GM23338 (cell line): ENCODE data around the gene PPL. TPM values are rescaled to one million over a fixed set of nuclear protein-coding genes. Genes with fewer than 3 reads are reported as not detected.

Source experiments
- ATAC-seq: fragments of 200-7000 bp; cut with Tn5 transposase; 3 replicates; pipeline ENCODE4 v1.9.1; 2020
- DNase-seq: peaks from one replicate; pipeline ENCODE4 v3.0.0-alpha.2; 2015; ENCODE audit warnings: low spot score
- H2AFZ ChIP-seq: fragments of 200-600 bp; sonication (generic); 2 replicates; pipeline ENCODE4 v1.8.0; 2016; ENCODE audit warnings: antibody characterized with exemption, mild to moderate bottlenecking, moderate library complexity
- H3F3A ChIP-seq: fragments of 200-600 bp; sonication (generic); replicated peaks from 2 replicates; pipeline ENCODE4 v1.8.0; 2017; ENCODE audit warnings: antibody characterized with exemption, mixed run types, low read depth
- H3K27ac ChIP-seq: fragments of 200-600 bp; sonication (generic); 2 replicates; pipeline ENCODE4 v1.6.1; 2016; ENCODE audit warnings: low read depth
- H3K27me3 ChIP-seq: fragments of 200-600 bp; sonication (generic); 2 replicates; pipeline ENCODE4 v1.8.0; 2016; ENCODE audit warnings: mild to moderate bottlenecking, mixed run types, moderate library complexity; ENCODE audit not compliant: insufficient read depth
- H3K36me3 ChIP-seq: fragments of 200-600 bp; sonication (generic); 2 replicates; pipeline ENCODE4 v1.8.0; 2016; ENCODE audit warnings: mild to moderate bottlenecking; ENCODE audit not compliant: insufficient read depth
- H3K4me1 ChIP-seq: fragments of 200-600 bp; sonication (generic); 2 replicates; pipeline ENCODE4 v1.8.0; 2016; ENCODE audit warnings: mild to moderate bottlenecking, moderate library complexity; ENCODE audit not compliant: insufficient read depth
- H3K4me2 ChIP-seq: fragments of 200-600 bp; sonication (generic); 2 replicates; pipeline ENCODE4 v1.7.1; 2017; ENCODE audit warnings: mixed run types
- H3K4me3 ChIP-seq: fragments of 200-600 bp; sonication (generic); 2 replicates; pipeline ENCODE4 v1.6.1; 2016; ENCODE audit warnings: mixed run types
- H3K79me2 ChIP-seq: fragments of 200-600 bp; sonication (generic); replicated peaks from 2 replicates; pipeline ENCODE4 v1.8.0; 2017; ENCODE audit warnings: mild to moderate bottlenecking; ENCODE audit not compliant: insufficient read depth
- H3K9me2 ChIP-seq: fragments of 200-600 bp; sonication (generic); 2 replicates; pipeline ENCODE4 v1.8.0; 2017; ENCODE audit not compliant: insufficient read depth
- H4K20me1 ChIP-seq: fragments of 200-600 bp; sonication (generic); replicated peaks from 2 replicates; pipeline ENCODE4 v1.8.0; 2017; ENCODE audit warnings: mild to moderate bottlenecking; ENCODE audit not compliant: insufficient read depth
- H3K27ac Mint-ChIP-seq: 2 replicates; pipeline ENCODE4 v1.8.0; 2020; ENCODE audit warnings: inconsistent platforms, mild to moderate bottlenecking, moderate library complexity, mixed read lengths
- H3K27me3 Mint-ChIP-seq: 3 replicates; pipeline ENCODE4 v1.8.0; 2022; ENCODE audit warnings: low read depth, mild to moderate bottlenecking, moderate library complexity, mixed read lengths, inconsistent platforms; ENCODE audit not compliant: insufficient read depth, poor library complexity
- H3K36me3 Mint-ChIP-seq: 3 replicates; pipeline ENCODE4 v1.8.0; 2021; ENCODE audit warnings: low read depth, mild to moderate bottlenecking, inconsistent platforms, moderate library complexity, mixed read lengths
- H3K4me1 Mint-ChIP-seq: 3 replicates; pipeline ENCODE4 v1.8.0; 2020; ENCODE audit warnings: mild to moderate bottlenecking, inconsistent platforms, mixed read lengths
- H3K4me3 Mint-ChIP-seq: 3 replicates; pipeline ENCODE4 v1.8.0; 2021; ENCODE audit warnings: moderate library complexity, mild to moderate bottlenecking, inconsistent platforms, mixed read lengths
- H3K9me3 Mint-ChIP-seq: 3 replicates; pipeline ENCODE4 v1.8.0; 2020; ENCODE audit warnings: moderate library complexity, mild to moderate bottlenecking, inconsistent platforms, mixed read lengths
- CREB1 ChIP-seq: fragments of 250-450 bp; sonication (Bioruptor Pico); IDR thresholded peaks from 2 replicates; pipeline ENCODE4 v1.5.0; 2020; ENCODE audit warnings: low read depth, mild to moderate bottlenecking, moderate library complexity
- EZH2 ChIP-seq: fragments of 200-600 bp; sonication (generic); IDR thresholded peaks from one replicate; pipeline ENCODE4 v1.8.0; 2017; ENCODE audit warnings: antibody characterized with exemption, mild to moderate bottlenecking, low read depth; ENCODE audit not compliant: unreplicated experiment
- EZH2phosphoT487 ChIP-seq: fragments of 200-600 bp; sonication (generic); IDR thresholded peaks from one replicate; pipeline ENCODE4 v1.8.1; 2018; ENCODE audit warnings: antibody characterized with exemption; ENCODE audit not compliant: unreplicated experiment
- JUNB ChIP-seq: IDR thresholded peaks from one replicate; pipeline ENCODE4 v1.6.1; 2016; ENCODE audit warnings: antibody characterized with exemption; ENCODE audit not compliant: unreplicated experiment
- NANOG ChIP-seq: IDR thresholded peaks from 2 replicates; pipeline ENCODE4 v1.6.1; 2016; ENCODE audit warnings: antibody characterized with exemption, borderline replicate concordance
- STAT1 ChIP-seq: IDR thresholded peaks from one replicate; pipeline ENCODE4 v1.6.1; 2016; ENCODE audit warnings: antibody characterized with exemption; ENCODE audit not compliant: unreplicated experiment
- ZNF331 ChIP-seq: fragments of 250-450 bp; sonication (Bioruptor Pico); IDR thresholded peaks from 2 replicates; pipeline ENCODE4 v1.5.0; 2020; ENCODE audit warnings: low read depth, mild to moderate bottlenecking, moderate library complexity
- polyA plus RNA-seq: library from polyadenylated mRNA; unstranded; fragments of >200 nt; fragmentation: Nextera tagmentation; extraction: Ambion mirVana; gene quantifications from 2 replicates; pipeline ENCODE4 v1.2.1, GENCODE V29; 2016
- total RNA-seq: library from RNA; depleted of rRNA; stranded (reverse); fragments of >200 nt; shearing (Covaris generic); gene quantifications from 2 replicates; pipeline ENCODE4 v1.2.3, GENCODE V29; 2014
- TF ChIP-seq, protein P1 (sequence below): IDR thresholded peaks from one replicate; pipeline ENCODE4 v1.6.1; 2018; ENCODE audit warnings: antibody characterized with exemption; ENCODE audit not compliant: unreplicated experiment
- TF ChIP-seq, protein P2 (sequence below), 2 experiments: fragments of 200-600 bp in 1 of 2; sonication (generic) in 1 of 2; conservative IDR thresholded peaks; 2 replicates each; pipeline versions ENCODE4 v1.5.1 to v1.6.1; 2016 to 2017; ENCODE audit warnings: antibody characterized with exemption in 2 of 2, low read depth in 2 of 2, mild to moderate bottlenecking in 2 of 2, moderate library complexity in 1 of 2
- TF ChIP-seq, protein P3 (sequence below): fragments of 250-450 bp; sonication (Bioruptor Pico); IDR thresholded peaks from 2 replicates; pipeline ENCODE4 v1.5.0; 2020; ENCODE audit warnings: mild to moderate bottlenecking, moderate library complexity

PPL gene
- total and polyA plus RNA-seq, 2 experiments from 2014 or later: 10.6 to 31.7 TPM

DNA sequence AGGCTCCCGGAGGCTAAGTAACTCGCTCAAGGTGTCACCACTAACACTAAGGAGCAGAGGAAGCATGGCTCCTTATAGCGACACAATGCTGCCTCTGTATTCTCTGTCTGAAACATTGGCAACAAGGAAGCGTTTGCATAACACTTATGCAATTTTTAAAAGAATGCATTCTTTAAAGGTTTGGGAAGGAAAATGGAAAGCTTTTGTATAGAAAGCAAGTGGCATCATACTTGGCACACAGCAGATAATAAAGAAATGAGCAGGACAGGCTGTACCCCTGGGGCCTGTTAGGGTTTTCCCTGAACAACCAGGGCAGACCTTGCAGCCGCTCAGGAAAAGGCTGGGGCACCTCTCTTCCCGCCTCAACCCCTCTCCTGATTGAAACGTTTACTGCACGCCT, 36.9 kb downstream of the PPL start:
- Histone ChIP-seq H3K4me1 (no peaks in the 10 kb centered on the region), H3K9me2 (no peaks in the 10 kb centered on the region), H4K20me1 (no peaks in the 10 kb centered on the region), H3K4me3 (no peak overlapping the region), H3K27ac (no peak overlapping the region), H2AFZ (no peak overlapping the region), H3K27me3 (no peaks in the 10 kb centered on the region), H3K4me2 (no peak overlapping the region), H3F3A (no peaks in the 10 kb centered on the region), H3K79me2 (no peaks in the 10 kb centered on the region), H3K36me3 (no peaks in the 10 kb centered on the region)
- TF ChIP-seq EZH2phosphoT487 (no peak), STAT1 (no peak), NANOG (no peak), JUNB (no peak), EZH2 (no peak), CREB1 (no peak), ZNF331 (no peak)
- TF ChIP-seq, protein P1, sequence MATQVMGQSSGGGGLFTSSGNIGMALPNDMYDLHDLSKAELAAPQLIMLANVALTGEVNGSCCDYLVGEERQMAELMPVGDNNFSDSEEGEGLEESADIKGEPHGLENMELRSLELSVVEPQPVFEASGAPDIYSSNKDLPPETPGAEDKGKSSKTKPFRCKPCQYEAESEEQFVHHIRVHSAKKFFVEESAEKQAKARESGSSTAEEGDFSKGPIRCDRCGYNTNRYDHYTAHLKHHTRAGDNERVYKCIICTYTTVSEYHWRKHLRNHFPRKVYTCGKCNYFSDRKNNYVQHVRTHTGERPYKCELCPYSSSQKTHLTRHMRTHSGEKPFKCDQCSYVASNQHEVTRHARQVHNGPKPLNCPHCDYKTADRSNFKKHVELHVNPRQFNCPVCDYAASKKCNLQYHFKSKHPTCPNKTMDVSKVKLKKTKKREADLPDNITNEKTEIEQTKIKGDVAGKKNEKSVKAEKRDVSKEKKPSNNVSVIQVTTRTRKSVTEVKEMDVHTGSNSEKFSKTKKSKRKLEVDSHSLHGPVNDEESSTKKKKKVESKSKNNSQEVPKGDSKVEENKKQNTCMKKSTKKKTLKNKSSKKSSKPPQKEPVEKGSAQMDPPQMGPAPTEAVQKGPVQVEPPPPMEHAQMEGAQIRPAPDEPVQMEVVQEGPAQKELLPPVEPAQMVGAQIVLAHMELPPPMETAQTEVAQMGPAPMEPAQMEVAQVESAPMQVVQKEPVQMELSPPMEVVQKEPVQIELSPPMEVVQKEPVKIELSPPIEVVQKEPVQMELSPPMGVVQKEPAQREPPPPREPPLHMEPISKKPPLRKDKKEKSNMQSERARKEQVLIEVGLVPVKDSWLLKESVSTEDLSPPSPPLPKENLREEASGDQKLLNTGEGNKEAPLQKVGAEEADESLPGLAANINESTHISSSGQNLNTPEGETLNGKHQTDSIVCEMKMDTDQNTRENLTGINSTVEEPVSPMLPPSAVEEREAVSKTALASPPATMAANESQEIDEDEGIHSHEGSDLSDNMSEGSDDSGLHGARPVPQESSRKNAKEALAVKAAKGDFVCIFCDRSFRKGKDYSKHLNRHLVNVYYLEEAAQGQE: no peak
- TF ChIP-seq, protein P2, sequence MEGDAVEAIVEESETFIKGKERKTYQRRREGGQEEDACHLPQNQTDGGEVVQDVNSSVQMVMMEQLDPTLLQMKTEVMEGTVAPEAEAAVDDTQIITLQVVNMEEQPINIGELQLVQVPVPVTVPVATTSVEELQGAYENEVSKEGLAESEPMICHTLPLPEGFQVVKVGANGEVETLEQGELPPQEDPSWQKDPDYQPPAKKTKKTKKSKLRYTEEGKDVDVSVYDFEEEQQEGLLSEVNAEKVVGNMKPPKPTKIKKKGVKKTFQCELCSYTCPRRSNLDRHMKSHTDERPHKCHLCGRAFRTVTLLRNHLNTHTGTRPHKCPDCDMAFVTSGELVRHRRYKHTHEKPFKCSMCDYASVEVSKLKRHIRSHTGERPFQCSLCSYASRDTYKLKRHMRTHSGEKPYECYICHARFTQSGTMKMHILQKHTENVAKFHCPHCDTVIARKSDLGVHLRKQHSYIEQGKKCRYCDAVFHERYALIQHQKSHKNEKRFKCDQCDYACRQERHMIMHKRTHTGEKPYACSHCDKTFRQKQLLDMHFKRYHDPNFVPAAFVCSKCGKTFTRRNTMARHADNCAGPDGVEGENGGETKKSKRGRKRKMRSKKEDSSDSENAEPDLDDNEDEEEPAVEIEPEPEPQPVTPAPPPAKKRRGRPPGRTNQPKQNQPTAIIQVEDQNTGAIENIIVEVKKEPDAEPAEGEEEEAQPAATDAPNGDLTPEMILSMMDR (conservative IDR thresholded peaks at IDR 0.05; ENCODE audit: low read depth in 2 of 2): no peak
- TF ChIP-seq, protein P3, sequence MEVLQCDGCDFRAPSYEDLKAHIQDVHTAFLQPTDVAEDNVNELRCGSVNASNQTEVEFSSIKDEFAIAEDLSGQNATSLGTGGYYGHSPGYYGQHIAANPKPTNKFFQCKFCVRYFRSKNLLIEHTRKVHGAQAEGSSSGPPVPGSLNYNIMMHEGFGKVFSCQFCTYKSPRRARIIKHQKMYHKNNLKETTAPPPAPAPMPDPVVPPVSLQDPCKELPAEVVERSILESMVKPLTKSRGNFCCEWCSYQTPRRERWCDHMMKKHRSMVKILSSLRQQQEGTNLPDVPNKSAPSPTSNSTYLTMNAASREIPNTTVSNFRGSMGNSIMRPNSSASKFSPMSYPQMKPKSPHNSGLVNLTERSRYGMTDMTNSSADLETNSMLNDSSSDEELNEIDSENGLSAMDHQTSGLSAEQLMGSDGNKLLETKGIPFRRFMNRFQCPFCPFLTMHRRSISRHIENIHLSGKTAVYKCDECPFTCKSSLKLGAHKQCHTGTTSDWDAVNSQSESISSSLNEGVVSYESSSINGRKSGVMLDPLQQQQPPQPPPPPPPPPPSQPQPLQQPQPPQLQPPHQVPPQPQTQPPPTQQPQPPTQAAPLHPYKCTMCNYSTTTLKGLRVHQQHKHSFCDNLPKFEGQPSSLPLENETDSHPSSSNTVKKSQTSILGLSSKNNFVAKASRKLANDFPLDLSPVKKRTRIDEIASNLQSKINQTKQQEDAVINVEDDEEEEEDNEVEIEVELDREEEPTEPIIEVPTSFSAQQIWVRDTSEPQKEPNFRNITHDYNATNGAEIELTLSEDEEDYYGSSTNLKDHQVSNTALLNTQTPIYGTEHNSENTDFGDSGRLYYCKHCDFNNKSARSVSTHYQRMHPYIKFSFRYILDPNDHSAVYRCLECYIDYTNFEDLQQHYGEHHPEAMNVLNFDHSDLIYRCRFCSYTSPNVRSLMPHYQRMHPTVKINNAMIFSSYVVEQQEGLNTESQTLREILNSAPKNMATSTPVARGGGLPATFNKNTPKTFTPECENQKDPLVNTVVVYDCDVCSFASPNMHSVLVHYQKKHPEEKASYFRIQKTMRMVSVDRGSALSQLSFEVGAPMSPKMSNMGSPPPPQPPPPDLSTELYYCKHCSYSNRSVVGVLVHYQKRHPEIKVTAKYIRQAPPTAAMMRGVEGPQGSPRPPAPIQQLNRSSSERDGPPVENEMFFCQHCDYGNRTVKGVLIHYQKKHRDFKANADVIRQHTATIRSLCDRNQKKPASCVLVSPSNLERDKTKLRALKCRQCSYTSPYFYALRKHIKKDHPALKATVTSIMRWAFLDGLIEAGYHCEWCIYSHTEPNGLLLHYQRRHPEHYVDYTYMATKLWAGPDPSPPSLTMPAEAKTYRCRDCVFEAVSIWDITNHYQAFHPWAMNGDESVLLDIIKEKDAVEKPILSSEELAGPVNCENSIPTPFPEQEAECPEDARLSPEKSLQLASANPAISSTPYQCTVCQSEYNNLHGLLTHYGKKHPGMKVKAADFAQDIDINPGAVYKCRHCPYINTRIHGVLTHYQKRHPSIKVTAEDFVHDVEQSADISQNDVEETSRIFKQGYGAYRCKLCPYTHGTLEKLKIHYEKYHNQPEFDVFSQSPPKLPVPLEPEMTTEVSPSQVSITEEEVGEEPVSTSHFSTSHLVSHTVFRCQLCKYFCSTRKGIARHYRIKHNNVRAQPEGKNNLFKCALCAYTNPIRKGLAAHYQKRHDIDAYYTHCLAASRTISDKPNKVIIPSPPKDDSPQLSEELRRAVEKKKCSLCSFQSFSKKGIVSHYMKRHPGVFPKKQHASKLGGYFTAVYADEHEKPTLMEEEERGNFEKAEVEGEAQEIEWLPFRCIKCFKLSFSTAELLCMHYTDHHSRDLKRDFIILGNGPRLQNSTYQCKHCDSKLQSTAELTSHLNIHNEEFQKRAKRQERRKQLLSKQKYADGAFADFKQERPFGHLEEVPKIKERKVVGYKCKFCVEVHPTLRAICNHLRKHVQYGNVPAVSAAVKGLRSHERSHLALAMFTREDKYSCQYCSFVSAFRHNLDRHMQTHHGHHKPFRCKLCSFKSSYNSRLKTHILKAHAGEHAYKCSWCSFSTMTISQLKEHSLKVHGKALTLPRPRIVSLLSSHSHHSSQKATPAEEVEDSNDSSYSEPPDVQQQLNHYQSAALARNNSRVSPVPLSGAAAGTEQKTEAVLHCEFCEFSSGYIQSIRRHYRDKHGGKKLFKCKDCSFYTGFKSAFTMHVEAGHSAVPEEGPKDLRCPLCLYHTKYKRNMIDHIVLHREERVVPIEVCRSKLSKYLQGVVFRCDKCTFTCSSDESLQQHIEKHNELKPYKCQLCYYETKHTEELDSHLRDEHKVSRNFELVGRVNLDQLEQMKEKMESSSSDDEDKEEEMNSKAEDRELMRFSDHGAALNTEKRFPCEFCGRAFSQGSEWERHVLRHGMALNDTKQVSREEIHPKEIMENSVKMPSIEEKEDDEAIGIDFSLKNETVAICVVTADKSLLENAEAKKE: no peak
- H3K27me3 Mint-ChIP-seq: peaks cover 5% of the 10 kb centered on the region
- peaks cover 5% of the 10 kb centered on the region; the same call in 1 of the 3 replicates for H3K9me3 Mint-ChIP-seq
- H3K27ac Mint-ChIP-seq: no peak overlapping the region
- no peak for ATAC-seq
- DNase-seq: no peak
- peaks cover 3% of the 10 kb centered on the region; the same call in 1 of the 3 replicates for H3K4me1 Mint-ChIP-seq
- H3K4me3 Mint-ChIP-seq: no peak overlapping the region
- peaks cover 35% of the 10 kb centered on the region for H3K36me3 Mint-ChIP-seq
